HG03060 (cell line): ENCODE data around the gene ALCAM.

ENCODE experiments used
- ATAC-seq: cut with Tn5 transposase; IDR thresholded peaks from one replicate; pipeline ENCODE4 v1.9.1; 2021; ENCODE audit warnings: low read depth, moderate number of reproducible peaks; ENCODE audit not compliant: unreplicated experiment

The ALCAM gene

DNA sequence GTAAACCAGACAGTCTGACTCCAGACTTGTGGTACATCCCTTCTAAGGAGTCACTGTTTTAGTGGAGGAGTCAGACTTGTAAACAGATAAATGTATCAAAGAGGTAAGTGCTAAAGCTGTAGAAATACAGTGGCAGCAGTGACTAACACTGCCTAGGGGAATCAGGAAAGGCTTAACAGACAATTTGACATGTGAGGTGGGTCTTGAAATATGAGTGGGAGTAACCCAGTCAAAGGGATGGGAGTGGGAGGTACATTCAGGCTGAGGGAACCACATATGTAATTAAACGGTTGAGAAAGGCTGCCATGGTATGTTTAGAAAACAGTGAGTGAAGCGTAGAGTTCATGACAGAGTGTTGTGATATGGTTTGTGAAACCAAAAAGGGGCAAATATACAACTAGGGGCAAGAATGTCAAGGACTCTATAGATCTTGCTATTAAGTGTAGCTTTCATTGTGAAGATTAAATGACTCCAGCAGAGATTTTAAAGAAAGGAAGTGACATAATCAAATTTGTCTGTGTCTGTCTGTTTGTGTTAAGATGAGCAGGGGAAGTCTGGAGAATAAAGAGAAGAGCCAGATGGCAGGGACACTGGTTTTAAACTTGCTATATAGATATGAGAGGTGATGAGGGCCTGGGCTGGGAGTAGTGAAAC, 11.2 kb upstream of the ALCAM start:
- ATAC-seq, result no peak

DNA sequence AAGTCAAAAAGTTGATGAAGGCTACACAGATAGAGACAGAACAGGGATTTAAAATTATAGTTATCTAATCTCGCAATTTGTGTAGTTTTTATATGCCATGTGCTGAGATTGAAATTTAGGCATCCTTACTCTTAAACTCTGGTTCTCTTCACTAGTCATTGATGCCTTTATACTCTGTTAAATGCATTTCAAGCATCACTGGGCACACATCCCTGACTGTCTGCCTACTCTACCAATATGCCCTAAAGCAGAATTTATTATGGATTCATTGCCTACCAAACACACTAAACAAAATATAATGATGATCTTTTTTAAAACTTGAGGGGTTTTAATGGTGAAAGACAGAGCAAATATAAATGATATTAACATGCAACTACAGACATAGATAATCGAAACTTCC, 10.3 kb upstream of the ALCAM start:
- ATAC-seq, result no peak

DNA sequence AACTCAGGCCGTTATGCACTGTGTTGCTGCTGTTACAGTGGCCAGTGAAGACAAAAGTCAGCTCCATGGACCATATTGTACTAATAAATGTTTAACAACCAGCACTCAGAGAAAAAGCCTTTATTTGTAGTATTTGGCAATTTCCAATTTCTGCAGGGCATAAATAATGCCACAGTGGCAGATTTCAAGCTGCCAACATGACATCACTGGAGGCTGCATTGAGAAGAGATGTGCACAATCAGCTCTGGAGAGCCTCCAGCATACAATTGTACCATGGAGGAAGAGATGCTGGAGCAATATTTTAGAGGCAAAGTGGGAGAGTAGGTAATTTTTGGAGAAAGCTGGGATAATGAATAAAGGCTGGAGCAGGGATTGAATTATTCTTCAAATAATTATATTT, 9.7 kb upstream of the ALCAM start:
- no peak for ATAC-seq

DNA sequence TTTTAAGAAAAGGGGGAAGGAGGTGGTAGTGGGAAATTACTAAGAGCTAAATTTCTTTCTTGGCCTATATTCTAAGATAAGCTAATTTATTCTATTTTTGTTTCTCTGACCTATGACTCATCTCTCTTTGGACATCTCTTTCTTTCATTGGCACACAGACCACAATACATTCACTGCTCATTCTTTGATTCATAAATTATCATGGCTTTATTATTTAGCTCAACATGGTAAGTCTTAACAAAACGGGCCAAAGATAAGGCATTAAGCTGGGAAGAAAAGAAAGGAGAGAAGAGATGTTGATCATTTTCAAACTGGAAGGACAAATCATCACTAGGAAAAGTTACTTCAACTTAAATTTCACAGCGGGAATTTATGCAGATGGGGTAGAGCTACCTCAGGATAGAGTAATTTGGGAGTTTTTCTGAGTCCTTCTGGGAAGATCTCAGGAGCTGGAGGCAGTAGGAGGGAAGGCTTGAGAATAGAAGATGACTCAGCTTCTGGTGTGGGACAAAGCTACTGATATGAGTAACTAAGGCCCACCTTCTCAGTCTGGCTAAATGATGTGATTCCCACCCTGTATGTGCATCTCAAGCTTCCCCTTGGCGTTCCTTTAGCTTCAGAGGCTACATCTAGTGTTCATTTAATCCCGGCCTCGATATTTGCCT, 7.5 kb upstream of the ALCAM start:
- no peak for ATAC-seq

DNA sequence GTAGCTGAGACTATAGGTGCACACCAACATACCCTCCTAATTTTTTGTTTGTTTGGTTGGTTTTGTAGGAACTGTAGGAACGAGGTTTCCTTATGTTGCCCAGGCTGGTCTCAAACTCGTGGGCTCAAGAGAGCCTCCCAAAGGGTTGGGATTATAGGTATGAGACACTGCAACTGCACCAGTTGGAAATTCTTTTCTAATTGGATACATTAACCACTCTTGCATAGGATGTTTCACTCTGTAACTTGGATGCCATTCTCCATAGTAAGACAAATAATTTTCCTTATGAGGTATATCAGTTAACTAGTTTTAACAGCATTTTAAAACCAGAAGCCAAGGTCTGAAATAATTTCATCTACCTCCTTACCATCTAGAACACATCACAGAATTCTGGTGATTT, 6.7 kb upstream of the ALCAM start:
- no peak for ATAC-seq

DNA sequence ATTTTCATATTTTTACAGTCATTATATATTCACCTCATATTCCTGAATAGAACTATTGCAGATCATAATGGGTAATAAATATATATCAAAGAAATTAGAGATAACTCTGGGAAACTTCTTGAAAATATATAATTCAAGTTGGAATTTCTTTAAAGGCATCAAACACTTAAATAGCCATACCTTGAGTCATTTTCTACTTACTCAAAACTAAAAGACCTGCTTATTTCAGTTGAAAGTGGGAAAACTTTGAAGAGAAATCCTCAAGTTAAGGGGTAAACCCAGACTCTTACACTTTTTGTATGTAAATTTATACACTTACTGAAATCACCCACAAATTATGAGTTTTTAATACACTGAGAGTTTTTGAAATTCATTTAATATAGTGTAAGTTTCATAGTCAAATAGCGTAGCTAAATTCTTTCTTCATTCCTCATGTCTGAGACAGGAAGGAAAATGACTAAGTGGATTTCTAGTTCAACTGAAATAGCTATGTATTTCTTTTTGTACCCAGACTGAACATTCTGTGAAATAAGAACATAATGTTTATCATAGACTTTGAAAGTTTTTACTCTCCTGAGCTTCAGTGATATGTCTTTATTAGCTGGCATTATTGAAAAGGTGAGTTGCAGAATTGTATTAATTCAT, 4.6 kb upstream of the ALCAM start:
- ATAC-seq, result no peak

DNA sequence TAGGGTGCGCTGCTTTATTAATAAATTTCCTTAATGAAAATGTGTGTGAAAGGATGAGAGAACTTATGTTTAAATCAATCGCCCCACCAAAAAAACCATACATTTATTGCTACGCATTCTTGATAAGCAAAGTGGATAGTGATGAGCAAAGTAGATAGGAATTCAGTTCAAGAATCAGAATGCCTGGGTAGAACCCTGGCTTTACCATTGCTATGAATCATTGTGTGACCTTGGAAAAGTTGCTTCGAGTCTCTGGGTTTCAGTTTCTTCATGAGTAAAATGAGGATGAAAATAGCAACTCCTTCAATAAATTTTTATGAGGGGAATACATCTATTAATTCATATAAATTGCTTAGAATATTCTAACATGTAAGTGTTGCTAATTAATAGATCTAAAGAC, 2.6 kb upstream of the ALCAM start:
- ATAC-seq, result no peak

DNA sequence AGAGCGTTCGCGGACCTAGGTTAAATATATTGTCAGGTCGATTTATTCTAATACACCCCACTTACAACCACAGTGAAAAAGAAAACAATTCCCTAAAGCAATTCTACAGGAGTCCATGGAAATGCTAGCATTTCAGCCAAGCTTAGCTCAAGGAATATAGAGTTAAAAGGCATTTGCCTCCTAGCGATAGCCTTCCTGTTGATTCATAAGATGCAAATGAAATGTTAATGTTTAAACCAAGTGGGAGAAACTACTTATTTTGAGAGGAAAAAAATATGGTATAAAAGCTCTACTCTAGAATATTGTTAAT, 1.7 kb upstream of the ALCAM start:
- no peak for ATAC-seq

DNA sequence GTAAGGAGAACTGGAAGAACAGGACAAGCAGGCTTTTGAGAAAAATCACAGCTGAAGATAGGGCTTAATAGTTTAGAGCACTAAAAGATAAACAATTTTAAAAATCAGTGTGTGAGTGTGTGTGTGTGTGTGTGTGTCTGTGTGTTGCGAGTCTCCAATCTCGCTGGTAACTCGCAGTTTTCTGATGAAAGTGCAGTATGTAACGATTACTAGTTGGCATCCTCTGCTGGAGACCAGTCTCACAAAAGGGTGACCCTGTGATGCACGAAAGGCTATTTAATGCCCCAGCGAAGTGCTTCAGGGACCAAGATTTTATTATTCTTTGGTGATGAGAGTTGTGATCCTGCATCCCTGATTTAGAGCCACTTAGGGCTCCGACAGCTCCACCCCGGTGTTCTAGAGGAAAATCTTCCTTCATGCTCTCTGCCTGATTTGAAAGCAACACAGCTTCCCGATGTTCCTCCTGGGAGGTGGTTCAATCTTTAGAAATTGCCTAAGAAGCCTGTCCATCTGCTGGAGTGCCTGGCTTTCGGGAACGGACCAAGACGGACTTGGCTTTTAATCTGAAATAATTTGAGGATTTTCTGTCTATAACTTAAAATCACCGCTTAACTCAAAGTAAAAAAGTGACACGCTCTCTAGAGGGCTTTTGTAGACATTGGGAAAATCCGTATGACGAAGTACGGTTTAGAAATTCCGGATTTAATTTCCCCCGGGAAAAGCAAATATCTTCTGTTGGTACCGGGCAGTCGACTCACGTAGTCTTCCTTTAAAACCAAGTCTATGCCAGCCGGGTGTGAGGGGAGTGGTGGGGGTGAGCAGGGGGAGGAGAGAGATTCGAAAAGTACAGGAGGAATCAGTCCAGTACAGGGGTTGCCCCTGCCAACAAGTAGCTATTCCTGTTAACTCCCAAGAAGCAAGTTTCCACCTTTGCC, 1.1 kb upstream of the ALCAM start:
- no peak for ATAC-seq

DNA sequence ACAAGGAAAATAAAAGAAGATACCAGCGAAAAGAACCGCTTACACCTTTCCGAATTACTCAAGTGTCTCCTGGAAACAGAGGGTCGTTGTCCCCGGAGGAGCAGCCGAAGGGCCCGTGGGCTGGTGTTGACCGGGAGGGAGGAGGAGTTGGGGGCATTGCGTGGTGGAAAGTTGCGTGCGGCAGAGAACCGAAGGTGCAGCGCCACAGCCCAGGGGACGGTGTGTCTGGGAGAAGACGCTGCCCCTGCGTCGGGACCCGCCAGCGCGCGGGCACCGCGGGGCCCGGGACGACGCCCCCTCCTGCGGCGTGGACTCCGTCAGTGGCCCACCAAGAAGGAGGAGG, 325 bp downstream of the ALCAM start:
- ATAC-seq, result no peak

DNA sequence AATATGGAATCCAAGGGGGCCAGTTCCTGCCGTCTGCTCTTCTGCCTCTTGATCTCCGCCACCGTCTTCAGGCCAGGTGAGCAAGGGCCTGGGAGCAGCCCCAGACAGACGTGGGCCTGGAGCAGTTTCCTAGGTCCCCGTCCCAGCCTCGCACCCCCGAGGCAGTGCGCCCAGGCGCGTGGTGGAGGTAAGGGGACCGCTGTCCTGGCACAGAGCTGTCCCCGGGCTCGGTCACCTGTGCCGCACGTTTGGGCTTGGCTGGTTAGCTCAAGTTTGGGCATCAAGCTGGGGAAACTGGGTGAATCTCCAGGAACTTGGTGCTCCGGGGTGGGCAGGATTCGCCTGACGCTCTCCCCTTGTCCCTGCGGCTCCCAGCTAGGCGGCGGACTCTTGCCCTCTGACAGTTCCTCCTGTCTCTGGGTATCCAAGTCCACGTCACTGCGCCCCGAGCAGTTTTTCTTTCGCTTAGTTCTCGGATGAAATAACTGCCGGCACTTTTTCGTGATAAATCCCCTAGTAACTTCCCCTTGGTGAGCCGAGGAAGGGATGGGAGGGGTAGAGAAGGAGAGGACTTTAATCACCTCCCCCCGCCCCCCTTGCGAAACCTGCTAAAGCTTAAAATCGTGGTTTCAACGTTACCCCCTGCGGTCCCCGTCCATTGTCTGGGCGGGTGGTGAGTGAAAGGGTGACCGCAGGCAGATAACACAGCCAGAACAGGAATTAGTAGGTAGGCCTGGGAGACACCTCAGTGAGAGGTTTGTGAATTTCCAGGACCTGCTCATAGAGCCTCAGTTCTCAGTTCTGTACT, 901 bp downstream of the ALCAM start:
- no peak for ATAC-seq

DNA sequence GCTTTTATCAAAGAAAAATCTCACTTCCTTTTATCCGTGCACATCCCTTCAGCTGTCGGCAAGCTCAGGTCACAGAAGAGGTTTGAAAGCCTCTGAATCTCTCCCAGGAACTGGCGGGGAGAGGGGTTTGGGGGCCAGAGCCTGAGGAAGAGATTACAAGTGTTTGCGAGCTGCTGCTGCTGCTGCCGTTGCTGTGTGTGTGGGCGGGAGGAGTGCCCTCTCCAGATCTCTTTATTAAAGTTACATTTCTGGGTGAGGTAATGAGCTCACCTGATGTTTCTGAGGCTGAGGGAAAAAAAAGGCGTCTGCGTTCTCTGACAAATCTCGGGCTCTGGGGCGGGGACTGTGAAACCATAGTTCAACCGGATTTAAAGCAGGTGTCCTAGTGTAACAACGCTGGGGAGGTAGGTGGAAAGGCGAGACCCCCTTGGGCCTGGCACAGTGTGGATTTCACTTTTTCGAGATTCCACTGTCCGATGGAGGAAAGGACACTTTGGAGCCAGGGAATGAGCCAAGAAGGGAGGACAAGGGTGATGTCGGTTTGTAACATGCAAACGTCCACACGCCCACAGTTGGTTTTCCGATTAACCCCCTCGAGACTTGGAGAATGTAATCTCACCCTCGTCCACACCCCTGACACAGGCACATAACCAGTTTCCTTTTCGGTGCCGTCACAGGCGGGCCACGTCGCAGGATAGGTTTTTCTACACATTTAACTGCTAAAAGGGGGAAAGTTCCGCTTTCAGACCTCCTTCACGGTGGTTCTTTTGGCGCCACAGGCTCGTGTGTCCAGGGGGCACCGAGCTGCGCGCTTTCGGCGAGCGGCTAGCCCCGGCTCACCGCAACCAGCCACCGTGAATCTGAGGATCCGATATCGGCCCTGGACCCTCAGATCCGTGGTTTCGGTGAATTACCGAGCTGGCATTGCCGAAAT, 2.1 kb downstream of the ALCAM start:
- ATAC-seq, result peak; percentile 20

DNA sequence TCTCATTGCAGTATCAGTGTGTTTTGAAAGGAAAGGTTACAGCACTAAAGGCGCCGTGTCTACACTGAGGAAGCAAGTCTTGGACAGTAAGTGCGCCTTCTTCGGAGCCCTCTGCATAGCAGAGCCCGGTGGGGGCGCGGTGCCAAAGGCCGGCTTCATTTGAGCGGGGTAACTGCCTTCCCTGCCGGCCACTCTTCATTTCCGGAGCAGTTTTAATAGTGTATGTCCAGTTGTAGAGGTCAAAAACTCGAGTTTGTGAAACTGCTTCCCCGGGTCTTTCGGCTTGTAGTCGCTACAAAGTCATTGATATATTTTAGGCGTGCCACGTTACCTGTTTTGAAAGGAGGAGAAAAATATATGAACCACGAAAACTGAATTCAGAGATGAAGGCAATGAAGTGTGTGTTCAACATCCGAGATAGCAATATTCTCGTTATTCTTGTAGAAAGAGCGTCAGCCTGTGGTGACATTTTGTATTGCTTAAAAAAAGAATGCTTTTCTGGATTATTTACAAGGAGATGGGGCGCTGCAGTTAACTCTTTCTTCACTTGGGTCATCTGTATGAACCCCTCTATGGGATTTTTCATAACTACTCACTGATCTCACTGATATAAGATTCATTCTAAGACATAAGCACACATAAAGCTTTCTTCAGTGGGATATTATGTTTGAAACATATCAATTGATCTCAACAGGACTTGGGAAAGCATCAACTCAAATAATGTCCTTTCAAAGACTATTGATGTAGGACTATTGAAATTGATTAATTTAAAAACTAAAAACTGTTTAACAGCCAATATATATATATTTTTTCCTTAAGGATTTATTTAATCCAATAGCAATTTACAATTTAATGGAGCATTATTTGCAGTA, 3.0 kb downstream of the ALCAM start:
- ATAC-seq, result peak; percentile 20

DNA sequence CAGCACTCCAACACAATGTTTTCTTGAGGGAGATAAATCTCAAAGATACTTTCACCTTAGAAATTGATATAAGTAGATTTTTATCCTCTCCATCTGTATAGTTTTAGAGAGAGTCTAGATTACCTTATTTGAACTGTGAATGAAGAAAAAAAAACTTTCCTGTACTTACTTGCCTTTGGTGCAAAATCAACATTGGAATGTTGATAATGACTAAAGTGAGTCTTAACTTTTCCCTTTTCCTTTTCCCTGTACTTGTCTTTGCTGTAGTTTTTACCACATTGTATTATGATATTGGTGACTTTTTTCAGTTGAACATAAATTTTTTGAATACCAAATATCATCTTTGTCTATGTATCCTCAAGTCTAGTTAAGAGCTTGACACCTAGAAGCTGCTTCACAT, 6.7 kb downstream of the ALCAM start:
- no peak for ATAC-seq

DNA sequence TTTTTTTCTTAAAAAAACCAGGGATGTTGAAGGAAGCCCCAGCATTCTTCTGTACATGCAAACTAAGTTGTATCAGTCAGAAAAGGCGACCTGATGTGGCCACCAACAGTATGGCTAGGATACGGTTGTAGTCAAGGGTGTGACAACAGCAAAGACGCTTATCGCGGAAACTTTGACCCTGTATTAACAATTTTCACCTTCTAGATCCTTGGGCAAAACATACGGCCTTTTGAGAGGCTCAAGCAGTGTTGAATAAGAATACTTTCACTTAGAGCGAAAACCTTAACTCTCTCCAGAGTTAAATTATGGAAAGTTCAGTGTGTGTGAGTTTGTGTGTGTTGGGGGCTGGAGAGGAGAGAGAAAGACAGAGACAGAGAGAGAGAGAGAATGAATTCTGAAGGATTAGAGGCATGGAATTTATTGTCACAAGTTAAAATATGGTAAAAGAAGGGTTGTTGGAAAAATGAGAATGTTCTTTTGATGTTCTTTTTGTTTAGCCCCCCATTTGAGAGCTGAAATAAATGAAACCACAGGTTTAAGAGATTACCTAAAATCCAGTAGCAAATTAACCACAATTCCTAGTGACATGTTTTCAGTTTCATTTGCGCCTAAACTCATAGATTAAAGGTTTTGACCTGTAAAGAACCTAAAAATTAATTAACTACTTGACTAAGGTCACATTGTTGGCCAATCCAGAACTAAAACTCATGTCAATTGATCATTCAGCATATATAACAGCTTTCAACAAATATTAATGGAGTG, 9.2 kb downstream of the ALCAM start:
- no peak for ATAC-seq

DNA sequence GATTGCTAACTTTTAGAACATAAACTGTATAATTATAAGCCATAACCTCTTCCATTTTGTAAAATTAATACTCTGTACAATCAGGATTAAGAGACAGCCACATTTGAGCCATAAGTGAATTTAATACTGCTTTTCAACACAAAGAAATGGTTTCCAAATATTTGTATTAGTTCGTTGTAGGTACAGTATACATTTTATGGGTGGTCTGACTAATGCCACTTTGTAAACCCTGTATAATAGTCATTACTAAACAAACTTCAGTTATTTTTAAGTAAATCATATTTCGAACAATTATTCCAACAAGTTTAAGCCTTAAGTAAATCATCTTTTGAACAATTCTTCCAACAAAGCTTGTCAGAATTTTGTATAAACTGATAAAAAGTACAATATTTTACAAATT, 11.0 kb downstream of the ALCAM start:
- ATAC-seq, result no peak

DNA sequence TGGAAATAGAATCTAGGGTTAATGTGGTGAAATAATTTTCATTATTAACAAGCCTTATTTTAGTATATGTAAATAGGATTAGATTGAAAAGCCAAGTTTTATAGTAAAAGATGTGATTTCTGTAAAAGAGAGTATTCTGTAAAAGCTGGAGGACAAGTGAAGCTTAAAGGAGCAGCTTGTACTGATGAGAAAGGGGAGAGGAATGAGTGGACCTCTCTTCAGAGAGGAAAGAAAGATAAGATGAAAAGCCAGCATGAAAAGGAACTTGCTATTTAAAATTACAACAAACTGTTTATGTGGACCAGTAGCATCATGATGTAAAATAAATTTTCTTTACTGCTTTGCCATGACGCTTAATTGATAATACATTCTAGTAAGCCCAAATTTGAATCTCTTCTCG, 18.5 kb downstream of the ALCAM start:
- no peak for ATAC-seq
